SK-N-SH (cell line): Measurements from ENCODE around the gene GAB4. TPM values are rescaled to one million over a fixed set of nuclear protein-coding genes. Genes with fewer than 3 reads are reported as not detected.

Experiments
- CTCF ChIA-PET: fragments of 300-600, 350-600 bp; formaldehyde crosslinking; extraction: SDS; loops from one replicate; lab custom pipeline; 2021; lab: Yijun Ruan, JAX
- POLR2A ChIA-PET: fragments of 350-600 bp; sonication (Branson Sonifier 250); formaldehyde crosslinking; extraction: SDS; loops from one replicate; lab custom pipeline; 2020; ENCODE audit warnings: antibody characterized with exemption, inconsistent platforms; lab: Yijun Ruan, JAX
- DNase-seq: peaks from one replicate; pipeline ENCODE4 v3.0.0; 2012
- H2AFZ ChIP-seq: fragments of 200-600 bp; sonication (generic); 2 replicates; pipeline ENCODE4 v1.8.1; 2016; ENCODE audit warnings: antibody characterized with exemption, mild to moderate bottlenecking, low read depth
- H3F3A ChIP-seq: fragments of 200-600 bp; sonication (generic); replicated peaks from 2 replicates; pipeline ENCODE3; 2016; ENCODE audit warnings: antibody characterized with exemption, mild to moderate bottlenecking; ENCODE audit not compliant: insufficient read depth
- H3K27ac ChIP-seq, 2 experiments: fragments of 200-500 bp in 1 of 2; fragments of 200-600 bp in 1 of 2; sonication (Bioruptor generic) in 1 of 2; sonication (generic), shearing (Covaris generic) in 1 of 2; 2 replicates each; pipeline versions ENCODE4 v1.5.1 to v1.6.1; 2014 to 2016; ENCODE audit warnings: low read depth in 2 of 2, inconsistent platforms in 1 of 2, low read length in 1 of 2, mild to moderate bottlenecking in 1 of 2, mixed read lengths in 1 of 2
- H3K27me3 ChIP-seq: fragments of 200-600 bp; sonication (generic), shearing (Covaris generic); 2 replicates; pipeline ENCODE4 v1.6.1; 2016; ENCODE audit warnings: mixed run types; ENCODE audit not compliant: insufficient read depth
- H3K36me3 ChIP-seq, 2 experiments: fragments of 200-500 bp in 1 of 2; fragments of 200-600 bp in 1 of 2; sonication (Bioruptor generic) in 1 of 2; sonication (generic) in 1 of 2; replicated peaks in 1 of 2; 2 replicates each; pipeline versions ENCODE3 to v1.5.1; 2014 to 2016; ENCODE audit warnings: low read length in 1 of 2, mild to moderate bottlenecking in 1 of 2; ENCODE audit not compliant: insufficient read depth in 2 of 2, control insufficient read depth in 1 of 2
- H3K4me1 ChIP-seq, 2 experiments: fragments of 200-500 bp in 1 of 2; fragments of 200-600 bp in 1 of 2; sonication (Bioruptor generic) in 1 of 2; sonication (generic), shearing (Covaris generic) in 1 of 2; 2 replicates each; pipeline versions ENCODE4 v1.5.1 to v1.6.1; 2014 to 2016; ENCODE audit warnings: low read depth in 1 of 2, low read length in 1 of 2, mixed run types in 1 of 2; ENCODE audit not compliant: insufficient read depth in 2 of 2, control insufficient read depth in 1 of 2
- H3K4me2 ChIP-seq: fragments of 200-600 bp; sonication (generic), shearing (Covaris generic); 2 replicates; pipeline ENCODE4 v1.6.1; 2017; ENCODE audit warnings: mixed run types
- H3K4me3 ChIP-seq, 2 experiments: fragments of 200-500 bp in 1 of 2; fragments of 200-600 bp in 1 of 2; sonication (Bioruptor generic) in 1 of 2; sonication (generic), shearing (Covaris generic) in 1 of 2; 2 replicates each; pipeline versions ENCODE4 v1.5.1 to v1.8.1; 2014 to 2016; ENCODE audit warnings: low read depth in 2 of 2, inconsistent platforms in 1 of 2, low read length in 1 of 2, mild to moderate bottlenecking in 1 of 2, mixed read lengths in 1 of 2, moderate library complexity in 1 of 2
- H3K79me2 ChIP-seq: fragments of 200-600 bp; sonication (generic); 2 replicates; pipeline ENCODE4 v1.8.1; 2017; ENCODE audit warnings: mild to moderate bottlenecking; ENCODE audit not compliant: insufficient read depth
- H3K9ac ChIP-seq: fragments of 200-600 bp; sonication (generic); 2 replicates; pipeline ENCODE4 v1.6.1; 2017; ENCODE audit warnings: mixed run types
- H3K9me2 ChIP-seq: fragments of 200-600 bp; sonication (generic); 2 replicates; pipeline ENCODE4 v1.6.1; 2017; ENCODE audit warnings: mixed run types
- H3K9me3 ChIP-seq: fragments of 200-600 bp; sonication (generic); 2 replicates; pipeline ENCODE4 v1.6.1; 2017; ENCODE audit warnings: mixed run types, mild to moderate bottlenecking, moderate library complexity
- H4K20me1 ChIP-seq: fragments of 200-600 bp; sonication (generic); 2 replicates; pipeline ENCODE4 v1.6.1; 2017; ENCODE audit warnings: mild to moderate bottlenecking, mixed run types; ENCODE audit not compliant: insufficient read depth
- CHD2 ChIP-seq: fragments of 150-350 bp; IDR thresholded peaks from 2 replicates; pipeline ENCODE4 v1.6.1; 2018; ENCODE audit warnings: low read length; ENCODE audit not compliant: partially characterized antibody
- ELF1 ChIP-seq: IDR thresholded peaks from 2 replicates; pipeline ENCODE4 v1.4.0; 2012
- FOSL2 ChIP-seq: IDR thresholded peaks from 2 replicates; pipeline ENCODE4 v1.4.0; 2012; ENCODE audit warnings: low read depth, mild to moderate bottlenecking, moderate library complexity, borderline replicate concordance
- FOXJ3 ChIP-seq: sonication (generic); formaldehyde crosslinking; IDR thresholded peaks from 2 replicates; pipeline ENCODE4 v1.5.1; 2020; ENCODE audit warnings: mild to moderate bottlenecking, missing genetic modification reagents
- FOXM1 ChIP-seq: IDR thresholded peaks from 2 replicates; pipeline ENCODE4 v1.4.0; 2012; ENCODE audit warnings: low read depth, mild to moderate bottlenecking
- JUND ChIP-seq: IDR thresholded peaks from 2 replicates; pipeline ENCODE4 v1.4.0; 2012
- MXI1 ChIP-seq: IDR thresholded peaks from 2 replicates; pipeline ENCODE4 v1.6.1; 2012; ENCODE audit warnings: mild to moderate bottlenecking, low read depth, low read length, improper control_type of control experiment
- NFIC ChIP-seq: IDR thresholded peaks from 2 replicates; pipeline ENCODE4 v1.4.0; 2012; ENCODE audit warnings: borderline replicate concordance
- NRF1 ChIP-seq: IDR thresholded peaks from 2 replicates; pipeline ENCODE4 v1.6.1; 2012; ENCODE audit warnings: low read depth, mild to moderate bottlenecking, low read length
- PBX3 ChIP-seq: IDR thresholded peaks from 2 replicates; pipeline ENCODE4; 2012
- POLR2AphosphoS5 ChIP-seq: IDR thresholded peaks from 2 replicates; pipeline ENCODE4 v1.6.1; 2012; ENCODE audit warnings: low read depth, low read length
- RAD21 ChIP-seq: IDR thresholded peaks from 2 replicates; pipeline ENCODE4 v1.6.1; 2012; ENCODE audit warnings: mild to moderate bottlenecking, low read length
- REST ChIP-seq: IDR thresholded peaks from 2 replicates; pipeline ENCODE4 v1.6.1; 2012; ENCODE audit warnings: mild to moderate bottlenecking, low read depth, low read length, moderate library complexity
- RXRA ChIP-seq: IDR thresholded peaks from 2 replicates; pipeline ENCODE4 v1.4.0; 2012; ENCODE audit warnings: low read depth, mild to moderate bottlenecking, borderline replicate concordance
- SIN3A ChIP-seq: IDR thresholded peaks from 2 replicates; pipeline ENCODE4 v1.6.1; 2012; ENCODE audit warnings: low read depth, mild to moderate bottlenecking, low read length, moderate library complexity, borderline replicate concordance
- TEAD4 ChIP-seq: IDR thresholded peaks from 2 replicates; pipeline ENCODE4 v1.4.0; 2012; ENCODE audit warnings: mild to moderate bottlenecking, borderline replicate concordance; ENCODE audit not compliant: insufficient read depth
- YY1 ChIP-seq: IDR thresholded peaks from 2 replicates; pipeline ENCODE4 v1.4.0; 2012; ENCODE audit warnings: low read depth, mild to moderate bottlenecking
- WGBS: methylation state at CpG from one replicate; pipeline ENCODE4 v1.1.6; 2017; ENCODE audit warnings: low lambda C conversion rate; 5-methylcytosine and 5-hydroxymethylcytosine counted together
- polyA plus RNA-seq, 3 experiments: library from polyadenylated mRNA; depleted of rRNA; stranded (reverse); fragments of >200 nt; gene quantifications; 2 replicates each; pipeline ENCODE4 v1.2.3, GENCODE V29; 2012
- TF ChIP-seq, protein P1 (sequence below): IDR thresholded peaks from 2 replicates; pipeline ENCODE4 v1.4.0; 2012; ENCODE audit warnings: low read depth, borderline replicate concordance

The GAB4 gene
- polyA plus RNA-seq, 1 of the 3 experiments (the other 2 are of a cell fraction), result not detected

DNA sequence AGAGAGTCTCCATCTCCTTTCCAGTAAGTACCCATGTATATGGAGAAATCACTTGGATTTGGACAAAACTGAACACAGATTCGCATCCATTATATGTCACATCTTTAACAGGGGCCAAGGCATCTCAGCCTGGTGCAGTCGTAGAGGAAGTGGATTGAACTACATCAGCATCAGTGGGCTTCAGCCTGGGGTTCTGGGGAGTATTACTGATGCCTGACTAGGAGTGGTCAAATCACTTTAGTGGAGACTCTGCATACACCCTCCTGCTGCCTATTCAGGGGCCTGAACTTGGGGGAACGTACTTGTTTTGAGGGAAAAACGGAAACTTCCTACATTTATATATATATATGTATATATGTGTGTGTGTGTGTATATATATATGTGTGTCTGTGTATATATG lies 72.8 kb downstream of the GAB4 start:
- Histone ChIP-seq H3K79me2 (no peaks in the 10 kb centered on the region), H3K4me3 (no peak overlapping the region), H3K9me3 (no peaks in the 10 kb centered on the region), H3K27me3 (no peaks in the 10 kb centered on the region), H3K9me2 (no peaks in the 10 kb centered on the region), H3K36me3 (no peaks in the 10 kb centered on the region), H3K4me1 (no peaks in the 10 kb centered on the region), H3K27ac (no peak overlapping the region), H4K20me1 (no peaks in the 10 kb centered on the region), H3F3A (no peaks in the 10 kb centered on the region), H2AFZ (no peak overlapping the region), H3K9ac (no peak overlapping the region), H3K4me2 (no peak overlapping the region)
- CTCF ChIA-PET, result no interaction called here
- WGBS, result 0% methylated on average over 4 of the region's 4 CpGs
- TF ChIP-seq TEAD4 (no peak), FOXM1 (no peak), NRF1 (no peak), REST (no peak), CHD2 (no peak), MXI1 (no peak), PBX3 (no peak)
- TF ChIP-seq, protein P1, sequence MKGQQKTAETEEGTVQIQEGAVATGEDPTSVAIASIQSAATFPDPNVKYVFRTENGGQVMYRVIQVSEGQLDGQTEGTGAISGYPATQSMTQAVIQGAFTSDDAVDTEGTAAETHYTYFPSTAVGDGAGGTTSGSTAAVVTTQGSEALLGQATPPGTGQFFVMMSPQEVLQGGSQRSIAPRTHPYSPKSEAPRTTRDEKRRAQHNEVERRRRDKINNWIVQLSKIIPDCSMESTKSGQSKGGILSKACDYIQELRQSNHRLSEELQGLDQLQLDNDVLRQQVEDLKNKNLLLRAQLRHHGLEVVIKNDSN, result no peak
- POLR2A ChIA-PET, result no interaction called here
- no peak for DNase-seq

DNA sequence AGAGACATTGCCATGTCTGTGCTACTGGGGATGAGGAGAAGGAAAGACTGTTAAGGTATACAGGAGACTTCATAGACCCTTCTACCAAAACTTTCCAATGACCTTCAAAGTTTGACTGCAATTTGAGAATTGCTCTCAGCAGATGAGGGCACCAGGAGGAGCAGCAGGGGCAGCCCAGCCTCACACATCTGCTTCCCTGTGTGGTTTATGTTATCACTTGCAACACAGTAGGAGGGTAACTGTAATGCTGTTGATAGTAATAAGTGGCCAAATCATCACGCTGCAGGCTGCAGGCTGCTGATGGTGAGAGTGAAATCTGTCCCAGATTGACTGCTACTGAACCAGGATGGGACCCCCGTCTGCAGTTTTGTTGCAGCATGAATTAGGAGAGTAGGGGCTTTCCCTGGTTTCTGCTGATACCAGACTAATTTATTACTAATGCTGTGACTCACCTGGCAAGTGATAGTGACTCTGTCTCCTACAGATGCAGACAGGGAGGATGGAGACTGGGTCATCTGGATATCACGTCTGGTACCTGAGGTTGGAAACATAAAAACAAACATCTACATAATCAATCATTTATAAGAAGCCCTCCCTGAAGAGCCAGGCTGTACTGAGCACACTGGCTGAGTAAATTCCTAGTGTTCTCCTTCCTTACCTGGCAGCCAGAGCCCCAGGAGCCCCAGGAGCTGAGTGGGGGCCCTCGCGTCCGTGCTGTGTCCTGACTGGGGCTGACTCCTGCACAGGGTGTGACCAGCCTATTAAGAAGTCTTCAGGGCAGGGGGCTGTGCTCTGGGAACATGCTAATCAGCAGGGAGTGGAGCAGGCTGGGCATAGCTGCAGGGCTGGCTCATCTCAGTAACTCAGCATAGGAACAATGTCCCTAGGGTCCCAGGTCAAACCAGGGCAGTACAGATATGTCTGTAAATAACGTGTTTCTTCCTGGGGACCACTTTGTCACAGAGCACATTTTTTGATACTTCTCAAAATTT lies 74.4 kb downstream of the GAB4 start:
- H3K4me1 ChIP-seq, result no peaks in the 10 kb centered on the region
- ChIA-PET POLR2A (no interaction called here), CTCF (no interaction called here)
- H3K36me3 ChIP-seq, result no peaks in the 10 kb centered on the region
- WGBS, result 0% methylated on average over 6 of the region's 7 CpGs
- H3F3A ChIP-seq, result no peaks in the 10 kb centered on the region
- no peak for DNase-seq
- H3K4me2 ChIP-seq, result no peak overlapping the region
- H2AFZ ChIP-seq, result no peak overlapping the region
- no peak overlapping the region for H3K9ac ChIP-seq
- no peaks in the 10 kb centered on the region for H3K9me3 ChIP-seq
- no peak overlapping the region for H3K4me3 ChIP-seq
- no peaks in the 10 kb centered on the region for H3K9me2 ChIP-seq
- H4K20me1 ChIP-seq, result no peaks in the 10 kb centered on the region
- no peak overlapping the region for H3K27ac ChIP-seq
- H3K27me3 ChIP-seq, result no peaks in the 10 kb centered on the region
- no peaks in the 10 kb centered on the region for H3K79me2 ChIP-seq
- no peak for TF ChIP-seq JUND
- no peak for TF ChIP-seq YY1
- TF ChIP-seq RXRA, result no peak
- no peak for TF ChIP-seq REST
- no peak for TF ChIP-seq FOSL2
- no peak for TF ChIP-seq ELF1
- no peak for TF ChIP-seq FOXJ3 (CRISPR knock-in tag)
- no peak for TF ChIP-seq NFIC
- TF ChIP-seq RAD21, result no peak
- TF ChIP-seq POLR2AphosphoS5, result no peak
- no peak for TF ChIP-seq CHD2
- no peak for TF ChIP-seq TEAD4
- TF ChIP-seq SIN3A, result no peak
